HEK293 (cell line): Measurements from ENCODE around the gene ACSS1.

Source experiments
- CTCF ChIA-PET: fragments of 350-600 bp; formaldehyde crosslinking; extraction: SDS; loops from one replicate; lab custom pipeline; 2021; ENCODE audit warnings: antibody characterized with exemption; lab: Yijun Ruan, JAX
- POLR2A ChIA-PET: fragments of 300-600 bp; formaldehyde crosslinking; extraction: SDS; loops from one replicate; lab custom pipeline; 2020; ENCODE audit warnings: antibody characterized with exemption, inconsistent platforms; lab: Yijun Ruan, JAX
- H3K27ac ChIP-seq: fragments of 200-500 bp; sonication (Bioruptor generic); 2 replicates; pipeline ENCODE4 v1.5.1; 2014; ENCODE audit warnings: low read depth, low read length, control low read depth, inconsistent platforms; ENCODE audit errors: extremely low read depth
- H3K36me3 ChIP-seq, 2 experiments: fragments of 200-500 bp in 1 of 2; sonication (Bioruptor generic) in 1 of 2; 1 replicate in 1 of 2; 2 replicates in 1 of 2; pipeline ENCODE4 v1.5.1; 2014 to 2017; ENCODE audit warnings: inconsistent platforms in 2 of 2, low read length in 2 of 2; ENCODE audit not compliant: control insufficient read depth in 2 of 2, insufficient read depth in 1 of 2
- H3K4me1 ChIP-seq: fragments of 200-500 bp; sonication (Bioruptor generic); 2 replicates; pipeline ENCODE4 v1.5.1; 2014; ENCODE audit warnings: mild to moderate bottlenecking, low read length, inconsistent platforms; ENCODE audit not compliant: control insufficient read depth, insufficient read depth
- H3K4me3 ChIP-seq: 2 replicates; pipeline ENCODE4 v1.5.1; 2011; ENCODE audit warnings: low read depth, mild to moderate bottlenecking, control low read depth, low read length, moderate library complexity
- H3K9me3 ChIP-seq: fragments of 200-500 bp; sonication (Bioruptor generic); 2 replicates; pipeline ENCODE4 v1.5.1; 2014; ENCODE audit warnings: low read depth, low read length, inconsistent platforms; ENCODE audit not compliant: control insufficient read depth, insufficient read depth
- ATF2 ChIP-seq: fragments of 450-650 bp; formaldehyde crosslinking; IDR thresholded peaks from 2 replicates; pipeline ENCODE4 v1.5.1; 2016; ENCODE audit warnings: missing biosample characterization, missing genetic modification characterization, low read depth
- HOXC10 ChIP-seq: sonication (generic); formaldehyde crosslinking; IDR thresholded peaks from 2 replicates; pipeline ENCODE4 v1.8.1; 2023; ENCODE audit warnings: mild to moderate bottlenecking, missing genetic modification reagents
- KLF16 ChIP-seq: fragments of 450-650 bp; formaldehyde crosslinking; IDR thresholded peaks from 2 replicates; pipeline ENCODE4 v1.5.1; 2017; ENCODE audit warnings: missing biosample characterization, missing genetic modification characterization
- KLF8 ChIP-seq: fragments of 450-650 bp; formaldehyde crosslinking; IDR thresholded peaks from 2 replicates; pipeline ENCODE4 v1.5.1; 2016; ENCODE audit warnings: missing biosample characterization, missing genetic modification characterization
- YY1 ChIP-seq: fragments of 450-650 bp; formaldehyde crosslinking; IDR thresholded peaks from 2 replicates; pipeline ENCODE4 v1.5.1; 2018; ENCODE audit warnings: missing biosample characterization, missing genetic modification characterization
- ZBTB48 ChIP-seq: fragments of 450-650 bp; formaldehyde crosslinking; IDR thresholded peaks from 2 replicates; pipeline ENCODE4 v1.5.1; 2016; ENCODE audit warnings: missing biosample characterization, missing genetic modification characterization
- ZNF148 ChIP-seq: fragments of 450-650 bp; formaldehyde crosslinking; IDR thresholded peaks from 2 replicates; pipeline ENCODE4 v1.5.0; 2017; ENCODE audit warnings: missing biosample characterization, missing genetic modification characterization, borderline replicate concordance
- ZNF175 ChIP-seq: fragments of 450-650 bp; formaldehyde crosslinking; IDR thresholded peaks from 2 replicates; pipeline ENCODE4 v1.5.1; 2016; ENCODE audit warnings: missing biosample characterization, missing genetic modification characterization
- ZNF223 ChIP-seq: fragments of 450-650 bp; formaldehyde crosslinking; IDR thresholded peaks from 2 replicates; pipeline ENCODE4 v1.5.1; 2016; ENCODE audit warnings: missing biosample characterization, missing genetic modification characterization
- ZNF280C ChIP-seq: fragments of 450-650 bp; formaldehyde crosslinking; IDR thresholded peaks from 2 replicates; pipeline ENCODE4 v1.5.1; 2016; ENCODE audit warnings: missing biosample characterization, missing genetic modification characterization
- ZNF324 ChIP-seq: fragments of 450-650 bp; formaldehyde crosslinking; IDR thresholded peaks from 2 replicates; pipeline ENCODE4 v1.5.1; 2016; ENCODE audit warnings: missing biosample characterization, missing genetic modification characterization
- ZNF398 ChIP-seq: fragments of 450-650 bp; formaldehyde crosslinking; IDR thresholded peaks from 2 replicates; pipeline ENCODE4 v1.5.1; 2017; ENCODE audit warnings: missing biosample characterization, missing genetic modification characterization
- ZNF423 ChIP-seq: fragments of 450-650 bp; formaldehyde crosslinking; IDR thresholded peaks from 2 replicates; pipeline ENCODE4 v1.5.1; 2016; ENCODE audit warnings: missing biosample characterization, missing genetic modification characterization
- ZNF677 ChIP-seq: fragments of 450-650 bp; IDR thresholded peaks from 2 replicates; pipeline ENCODE4 v1.5.0; 2018; ENCODE audit warnings: missing biosample characterization, mild to moderate bottlenecking, missing genetic modification characterization, moderate library complexity
- ZNF704 ChIP-seq: fragments of 450-650 bp; formaldehyde crosslinking; IDR thresholded peaks from 2 replicates; pipeline ENCODE4 v1.5.1; 2016; ENCODE audit warnings: missing biosample characterization, missing genetic modification characterization
- ZNF837 ChIP-seq: fragments of 450-650 bp; formaldehyde crosslinking; IDR thresholded peaks from 2 replicates; pipeline ENCODE4 v1.5.1; 2016; ENCODE audit warnings: missing biosample characterization, missing genetic modification characterization
- ZSCAN16 ChIP-seq: fragments of 450-650 bp; formaldehyde crosslinking; IDR thresholded peaks from 2 replicates; pipeline ENCODE4 v1.5.1; 2016; ENCODE audit warnings: missing biosample characterization, missing genetic modification characterization
- ZSCAN30 ChIP-seq: fragments of 450-650 bp; IDR thresholded peaks from 2 replicates; pipeline ENCODE4 v1.5.1; 2018; ENCODE audit warnings: missing biosample characterization, mild to moderate bottlenecking, missing genetic modification characterization, moderate library complexity

Gene ACSS1

GRCh38 chr20:25038103-25038410 lies 19.9 kb downstream of the ACSS1 start:
- Histone ChIP-seq H3K9me3 (no peaks in the 10 kb centered on the region), H3K4me1 (peaks cover 2% of the 10 kb centered on the region), H3K36me3 (no peaks in the 10 kb centered on the region), H3K27ac (no peak overlapping the region), H3K4me3 (no peak overlapping the region)
- ChIA-PET CTCF (interaction anchor here (0.8 kb wide), 1 partner anchor 9 kb away, joined by 3 read pairs; no protein-coding TSS in a partner anchor), POLR2A (no interaction called here)
- TF ChIP-seq HOXC10 (CRISPR knock-in tag) = no peak
- TF ChIP-seq ZNF148 (tag by site-specific recombination) = no peak
- TF ChIP-seq ZNF837 = no peak
- TF ChIP-seq ZSCAN30 (tag by site-specific recombination) = no peak
- TF ChIP-seq ZBTB48 (tag by site-specific recombination) = no peak
- TF ChIP-seq ZSCAN16 (tag by site-specific recombination) = no peak
- TF ChIP-seq YY1 = no peak

- H3K27ac ChIP-seq = no peak overlapping the region
- ChIA-PET POLR2A (no interaction called here), CTCF (interaction anchor here (0.6 to 0.8 kb wide), 2 partner anchors 8 to 66 kb away, joined by 3 read pairs; no protein-coding TSS in a partner anchor)
- H3K9me3 ChIP-seq = no peaks in the 10 kb centered on the region
- H3K4me3 ChIP-seq = no peak overlapping the region
- H3K4me1 ChIP-seq = peaks cover 7% of the 10 kb centered on the region
- TF ChIP-seq ZNF677 (tag by site-specific recombination) (no peak), KLF16 (tag by site-specific recombination) (no peak), ATF2 (tag by site-specific recombination) (0 out of 2 replicates have a peak, but pooled peaks have one; percentile 8), ZNF175 (tag by site-specific recombination) (no peak), ZNF280C (tag by site-specific recombination) (no peak)
- TF ChIP-seq, all 188 proteins: peak for 1
- no peaks in the 10 kb centered on the region for H3K36me3 ChIP-seq
These were observed 20.4 kb downstream of the ACSS1 start for GRCh38 chr20:25037288-25038102.

GRCh38 chr20:25036331-25036936 lies 21.5 kb downstream of the ACSS1 start:
- CTCF ChIA-PET = interaction anchor here (0.6 kb wide), 1 partner anchor 65 kb away, joined by 3 read pairs; no protein-coding TSS in a partner anchor
- POLR2A ChIA-PET = no interaction called here
- TF ChIP-seq ZNF398 (no peak), ZNF677 (tag by site-specific recombination) (no peak), ZNF704 (no peak), ZNF324 (tag by site-specific recombination) (no peak), KLF8 (tag by site-specific recombination) (no peak), ZNF423 (no peak), ZNF223 (tag by site-specific recombination) (no peak)

More at GRCh38 chr20:25036331-25036936, 21.5 kb downstream of the ACSS1 start:
- no peaks in the 10 kb centered on the region for H3K36me3 ChIP-seq
- no peak overlapping the region for H3K27ac ChIP-seq
- H3K4me1 ChIP-seq = peaks cover 7% of the 10 kb centered on the region
- no peak overlapping the region for H3K4me3 ChIP-seq
- no peaks in the 10 kb centered on the region for H3K9me3 ChIP-seq
